Esophagus squamous epithelium (tissue), 5 donors: Measurements from ENCODE around the gene ACAA2. TPM values are rescaled to one million over a fixed set of nuclear protein-coding genes. Genes with fewer than 3 reads are reported as not detected.

ENCODE experiments used
- DNase-seq: peaks from one replicate; lab custom pipeline; 2025; lab: John Stamatoyannopoulos, UW
- H3K27ac ChIP-seq, 4 donors: fragments of 200-600 bp; sonication (generic); one replicate each; pipeline ENCODE4 v1.5.1; 2016 to 2019; ENCODE audit warnings: mild to moderate bottlenecking in 1 of 4
- H3K27me3 ChIP-seq, 4 donors: fragments of 200-600 bp; sonication (generic); 1 replicate in 3 of 4; 2 replicates in 1 of 4; pipeline versions ENCODE4 v1.5.1 to v1.6.0; 2017 to 2021; ENCODE audit warnings: antibody characterized with exemption in 1 of 4
- H3K36me3 ChIP-seq, 3 donors: fragments of 200-600 bp; sonication (generic); one replicate each; pipeline ENCODE4 v1.5.1; 2016 to 2019
- H3K4me1 ChIP-seq, 3 donors: fragments of 200-600 bp; sonication (generic); one replicate each; pipeline ENCODE4 v1.5.1; 2017 to 2019
- H3K4me3 ChIP-seq, 4 donors: fragments of 200-600 bp; sonication (generic); 1 replicate in 3 of 4; 2 replicates in 1 of 4; pipeline ENCODE4 v1.5.1; 2016 to 2019; ENCODE audit warnings: mild to moderate bottlenecking in 2 of 4, moderate library complexity in 1 of 4
- H3K9me3 ChIP-seq, 3 donors: fragments of 200-600 bp; sonication (generic); one replicate each; pipeline ENCODE4 v1.5.1; 2016 to 2019
- POLR2A ChIP-seq, 4 donors: fragments of 450-650 bp; IDR thresholded peaks; one replicate each; pipeline ENCODE4 v1.6.1; 2017; ENCODE audit warnings: antibody characterized with exemption in 4 of 4, mild to moderate bottlenecking in 4 of 4, moderate library complexity in 3 of 4
- WGBS, 2 donors: methylation state at CpG; one replicate each; pipeline ENCODE4 v1.1.5; 2018; 5-methylcytosine and 5-hydroxymethylcytosine counted together
- intact Hi-C: fragments of 100-400 bp; cut with DNase I; formaldehyde crosslinking; loops from one replicate; pipeline ENCODE4 v1.15.0; 2022
- small RNA-seq, 4 donors: library from RNA; depleted of rRNA; stranded (forward); fragments of <200 nt; gene quantifications; one replicate each; pipeline ENCODE3, GENCODE V24; 2016
- total RNA-seq, 4 donors: library from RNA; depleted of rRNA; stranded (reverse); fragments of >200 nt; gene quantifications; one replicate each; pipeline ENCODE4 v1.1.0, GENCODE V29; 2016
- TF ChIP-seq, protein P1 (sequence below), 6 experiments: fragments of 450-650 bp in 4 of 6; fragments of 200-600 bp in 2 of 6; sonication (generic) in 2 of 6; IDR thresholded peaks; one replicate each; pipeline ENCODE4 v1.5.1; 2016 to 2019; ENCODE audit warnings: antibody characterized with exemption in 6 of 6, mild to moderate bottlenecking in 4 of 6, moderate library complexity in 4 of 6
- donor health status: DM: yes; HTN: yes; CAD: no.

Gene ACAA2
- total RNA-seq, 4 donors from 2014 or later, result 6.8 to 43.6 (median 15.9) TPM

DNA sequence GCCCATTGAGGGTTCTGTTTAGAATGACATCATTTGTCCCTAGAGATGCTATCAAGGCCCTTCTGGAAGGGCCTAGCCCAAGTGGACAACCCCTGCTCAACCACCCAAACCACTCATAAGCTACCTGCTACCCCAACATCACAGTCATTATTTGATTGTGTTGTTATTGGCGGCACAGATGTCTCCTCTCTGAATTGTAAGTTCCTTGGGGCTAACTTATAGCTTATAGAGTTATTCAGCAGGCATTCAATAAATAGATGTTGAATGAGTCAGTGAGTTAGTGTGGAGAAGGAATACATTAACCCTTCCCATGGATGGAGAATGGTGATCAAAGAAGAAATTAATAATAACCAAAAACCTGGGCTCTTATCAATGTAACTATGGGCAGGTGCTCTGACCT is 80.0 kb downstream of the ACAA2 start:
- TF ChIP-seq, protein P1, sequence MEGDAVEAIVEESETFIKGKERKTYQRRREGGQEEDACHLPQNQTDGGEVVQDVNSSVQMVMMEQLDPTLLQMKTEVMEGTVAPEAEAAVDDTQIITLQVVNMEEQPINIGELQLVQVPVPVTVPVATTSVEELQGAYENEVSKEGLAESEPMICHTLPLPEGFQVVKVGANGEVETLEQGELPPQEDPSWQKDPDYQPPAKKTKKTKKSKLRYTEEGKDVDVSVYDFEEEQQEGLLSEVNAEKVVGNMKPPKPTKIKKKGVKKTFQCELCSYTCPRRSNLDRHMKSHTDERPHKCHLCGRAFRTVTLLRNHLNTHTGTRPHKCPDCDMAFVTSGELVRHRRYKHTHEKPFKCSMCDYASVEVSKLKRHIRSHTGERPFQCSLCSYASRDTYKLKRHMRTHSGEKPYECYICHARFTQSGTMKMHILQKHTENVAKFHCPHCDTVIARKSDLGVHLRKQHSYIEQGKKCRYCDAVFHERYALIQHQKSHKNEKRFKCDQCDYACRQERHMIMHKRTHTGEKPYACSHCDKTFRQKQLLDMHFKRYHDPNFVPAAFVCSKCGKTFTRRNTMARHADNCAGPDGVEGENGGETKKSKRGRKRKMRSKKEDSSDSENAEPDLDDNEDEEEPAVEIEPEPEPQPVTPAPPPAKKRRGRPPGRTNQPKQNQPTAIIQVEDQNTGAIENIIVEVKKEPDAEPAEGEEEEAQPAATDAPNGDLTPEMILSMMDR (IDR thresholded peaks at IDR 0.05), result no peak
- TF ChIP-seq POLR2A (IDR thresholded peaks at IDR 0.05), result no peak
- intact Hi-C loops, result no loop called here
- no peaks in the 10 kb centered on the region for H3K36me3 ChIP-seq
- no peak for DNase-seq
- no peak overlapping the region for H3K4me3 ChIP-seq
- H3K9me3 ChIP-seq, result no peaks in the 10 kb centered on the region
- H3K27me3 ChIP-seq, result peaks cover 0 to 13% (median 0%) of the 10 kb centered on the region in 4 donors
- peaks cover 0 to 21% (median 0%) of the 10 kb centered on the region in 3 donors for H3K4me1 ChIP-seq
- no peak overlapping the region for H3K27ac ChIP-seq
- 71 to 86% methylated on average over 1 of the region's 1 CpG for WGBS, 2 donors

Small RNA genes within 50 kb of the gene (small RNA-seq; reads per million reads assigned to genes)
- gene RF00283 (0 reads per million in 4 donors), gene SCARNA17 (0 reads per million in 4 donors)
